Measurements from ENCODE around the gene CTRB2.
A peak's percentile ranks its signal among the peaks of the same experiment; 100 is the strongest.

Gene CTRB2

DNA sequence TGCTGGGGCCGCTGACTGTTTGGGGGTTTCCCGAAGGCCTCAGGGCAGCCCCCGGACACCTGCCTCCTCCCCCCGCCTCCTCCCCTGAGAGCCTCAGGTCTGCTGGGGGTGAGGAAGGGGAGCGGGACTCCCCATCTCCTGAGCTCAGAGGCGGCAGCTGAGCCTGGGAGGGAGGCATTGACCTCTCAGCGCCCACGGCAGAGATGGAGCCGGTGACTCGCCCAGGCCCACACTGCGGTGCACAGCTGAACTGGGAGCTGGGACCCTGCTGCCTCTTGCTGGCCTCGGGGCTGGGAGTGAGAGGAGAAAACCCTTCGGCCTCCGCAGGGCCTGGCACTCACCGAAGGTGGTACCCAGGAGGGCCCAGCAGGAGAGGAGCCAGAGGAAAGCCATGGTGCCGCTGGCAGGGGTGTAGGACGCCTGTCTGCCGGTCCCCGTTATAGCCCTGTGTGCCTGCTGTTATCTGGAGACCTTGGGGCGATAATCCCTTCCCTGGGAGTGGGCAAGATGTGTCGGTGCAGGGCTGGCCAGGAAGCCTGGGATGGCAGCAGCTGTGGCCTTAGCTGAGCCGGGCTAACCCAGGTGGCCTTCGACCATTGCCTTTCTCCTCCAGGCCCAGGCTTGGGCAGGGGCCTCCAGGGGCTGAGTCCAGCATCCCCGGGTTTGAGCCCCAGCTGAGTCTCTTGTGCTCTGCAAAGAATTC lies at the start of gene CTRB2:
CTRB2 (minus strand) TSS at position 413 of the 703 bp plus-strand sequence; CDS start at position 393, 20 bp downstream.
- no peak for DNase-seq (ENCODE audit: low read depth in 2 of 2)

DNA sequence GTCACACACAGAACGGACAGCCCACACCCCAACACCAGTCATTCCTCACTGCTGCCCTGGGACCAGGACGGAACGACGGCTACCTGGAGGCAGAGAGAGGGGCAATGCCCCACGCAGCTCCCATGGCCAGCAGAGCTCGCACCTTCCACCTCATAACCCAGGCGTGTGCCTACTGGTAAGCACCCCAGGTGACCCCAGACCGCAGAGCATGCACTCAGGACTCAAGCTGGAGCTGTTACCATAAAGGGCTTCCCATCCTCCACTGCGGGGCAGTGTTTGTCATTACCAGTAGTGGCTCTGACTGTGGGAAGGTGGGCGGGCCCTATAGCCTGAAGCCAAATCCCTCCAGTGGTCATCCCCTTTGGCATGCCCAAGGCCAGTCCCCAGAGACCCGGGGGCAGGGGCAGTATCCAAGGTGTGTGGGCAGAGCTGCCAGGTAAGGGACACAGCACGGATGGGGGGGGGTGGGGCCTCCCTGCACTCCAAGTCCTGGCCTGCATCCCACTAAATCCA lies 49.2 kb upstream of the CTRB2 start:
- DNase-seq (ENCODE audit: low read depth in 2 of 2), result no peak

DNA sequence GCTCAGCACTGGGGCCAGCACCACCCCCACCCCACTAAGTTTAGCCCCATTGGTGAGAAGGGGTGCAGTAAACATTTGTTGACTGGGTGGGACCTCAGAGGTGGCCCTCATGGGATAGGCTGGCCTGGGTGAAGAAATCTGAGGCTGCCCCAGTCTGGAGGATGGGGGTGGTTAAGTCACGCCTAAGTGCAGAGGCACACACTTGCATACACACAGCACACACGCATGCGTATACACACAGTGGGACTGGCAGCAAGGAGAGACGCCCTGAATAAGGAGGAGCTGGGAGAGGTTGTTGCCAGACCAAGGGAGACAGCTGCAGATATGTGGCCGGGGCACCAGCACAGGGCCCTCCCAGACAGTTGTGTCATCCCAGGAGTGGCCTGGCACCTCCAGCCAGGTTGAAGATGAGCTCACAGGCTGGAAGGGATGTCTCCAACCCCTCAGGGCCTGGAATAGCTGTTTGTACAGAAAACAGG lies 47.4 kb upstream of the CTRB2 start:
- DNase-seq (ENCODE audit: low read depth in 2 of 2), result no peak

DNA sequence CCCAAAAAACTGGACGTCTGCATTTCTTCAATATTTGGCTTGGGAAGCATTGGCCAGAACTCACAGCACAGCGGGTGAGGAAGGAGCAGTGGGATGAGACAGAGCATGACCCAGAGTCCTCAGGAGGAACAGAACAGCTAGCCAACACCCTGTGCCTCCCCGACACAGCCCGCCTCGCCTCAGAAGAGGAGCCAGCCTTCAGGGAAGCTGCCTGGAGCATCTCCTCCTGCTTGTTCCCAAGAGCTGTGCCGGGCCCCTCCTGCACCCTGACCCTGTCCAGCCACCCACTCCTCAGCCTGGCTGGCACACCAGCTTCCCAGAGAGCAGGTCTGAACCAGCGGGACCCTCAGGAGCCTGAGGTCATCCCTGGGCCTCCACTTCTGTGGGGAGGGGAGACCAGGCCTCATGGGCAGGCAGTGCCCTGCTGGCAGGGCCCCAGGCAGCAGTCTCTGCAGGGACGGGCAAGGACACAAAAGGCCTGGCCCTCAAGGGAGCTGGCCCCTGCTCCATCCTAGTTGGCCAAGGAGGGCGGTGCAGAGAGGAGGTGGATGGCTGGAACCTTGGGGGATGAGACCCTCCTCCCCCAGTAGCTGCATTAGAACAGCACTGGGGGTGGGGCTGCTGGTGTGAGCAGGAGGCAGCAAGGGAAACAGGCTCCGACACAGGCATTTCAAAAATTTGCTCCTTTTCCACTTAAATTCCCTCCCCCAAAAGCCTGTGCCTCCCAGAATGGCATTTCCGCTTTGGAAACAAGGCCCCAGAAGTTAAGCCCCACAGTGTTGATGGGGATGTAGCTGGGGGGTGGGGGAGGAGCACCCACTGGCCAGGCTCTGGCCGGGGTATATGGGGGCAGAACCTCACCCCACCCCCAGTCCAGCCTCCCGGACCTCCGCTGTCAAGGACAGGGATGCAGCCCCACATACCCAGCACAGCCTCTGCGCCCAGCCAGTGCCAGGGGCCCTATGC lies 46.3 kb upstream of the CTRB2 start:
- DNase-seq (ENCODE audit: low read depth in 2 of 2), result no peak

DNA sequence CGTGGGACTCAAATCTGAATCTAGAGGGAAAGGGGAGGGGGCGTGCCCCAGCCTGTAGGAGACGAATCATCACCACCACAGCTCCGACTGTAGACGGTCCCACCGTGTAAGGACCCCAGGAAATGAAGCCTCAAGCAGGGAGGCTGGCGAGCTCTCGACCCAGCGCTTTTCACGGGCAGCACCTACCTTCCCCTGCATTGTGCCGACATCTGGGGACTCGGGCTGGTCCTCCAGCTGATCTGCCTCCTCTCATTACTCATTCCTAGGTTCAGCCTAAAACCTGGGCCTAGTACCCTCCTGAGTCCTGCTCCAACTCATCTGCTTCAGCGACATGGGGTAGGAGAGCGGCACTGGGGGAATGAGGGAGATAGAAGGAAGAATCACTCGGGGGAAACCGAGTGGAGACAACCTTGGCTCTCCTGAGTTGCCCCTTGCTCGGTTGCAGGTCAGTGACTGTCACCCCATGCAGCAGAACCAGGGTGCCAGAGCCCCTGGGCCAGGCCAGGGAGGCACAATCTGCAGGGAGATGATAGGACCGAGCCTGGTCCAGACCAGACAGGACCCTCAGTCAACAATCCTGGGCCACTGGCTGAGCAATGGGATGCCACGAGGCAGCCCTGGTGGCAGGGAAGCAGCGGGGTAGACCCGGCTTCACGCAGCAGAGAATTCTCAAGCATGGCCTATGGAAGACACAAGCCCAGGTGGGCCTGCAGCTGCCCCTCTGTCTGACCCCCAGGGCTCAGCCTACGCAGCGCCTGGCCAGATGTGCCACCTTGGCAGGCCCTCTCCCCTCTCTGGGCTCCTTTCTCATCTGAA lies 45.3 kb upstream of the CTRB2 start:
- no peak for DNase-seq (ENCODE audit: low read depth in 2 of 2)

DNA sequence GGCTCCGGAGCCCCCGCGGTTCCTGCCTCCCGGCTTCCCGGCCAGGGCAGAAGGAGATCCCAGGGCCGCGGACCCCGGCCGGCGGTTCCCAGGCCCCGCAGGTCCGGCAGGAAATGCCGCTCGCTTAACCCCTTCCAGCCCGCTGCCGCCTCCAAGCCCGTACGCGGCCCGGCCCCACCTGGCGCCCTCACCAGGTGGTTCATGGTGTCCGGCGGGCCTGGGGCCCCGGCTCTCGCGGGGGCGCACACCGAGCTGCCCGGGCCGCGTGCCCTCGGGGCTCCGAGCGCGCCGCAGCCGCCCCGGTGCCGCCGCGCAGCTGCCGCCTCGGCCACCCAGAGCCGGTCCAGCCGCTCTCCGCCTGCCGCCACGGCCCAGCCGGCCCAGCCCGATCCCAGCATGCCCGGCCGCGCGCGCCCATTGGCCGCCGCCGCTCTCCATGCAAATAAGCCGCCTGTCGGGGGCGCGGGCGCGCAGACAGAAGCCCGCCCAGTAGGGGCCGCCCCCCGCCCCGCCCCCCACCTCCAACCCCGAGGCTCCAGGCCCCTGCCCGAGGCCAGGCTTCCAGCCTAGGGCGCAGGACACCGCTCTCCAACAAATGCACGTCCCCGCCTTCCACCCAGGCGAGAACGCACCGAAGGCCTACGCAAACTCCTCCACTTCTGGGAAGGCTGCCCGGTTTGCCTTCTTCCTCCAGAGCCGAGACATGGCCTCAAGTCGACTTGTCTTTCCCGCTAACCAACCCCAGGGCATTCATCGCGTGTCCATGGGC lies 44.5 kb upstream of the CTRB2 start, which contains the start of gene BCAR1:
BCAR1 (minus strand) TSS at position 345 of the 769 bp plus-strand sequence; CDS start at position 203, 142 bp downstream.
- peak; percentile 24 to 26 for DNase-seq (ENCODE audit: low read depth in 2 of 2)

DNA sequence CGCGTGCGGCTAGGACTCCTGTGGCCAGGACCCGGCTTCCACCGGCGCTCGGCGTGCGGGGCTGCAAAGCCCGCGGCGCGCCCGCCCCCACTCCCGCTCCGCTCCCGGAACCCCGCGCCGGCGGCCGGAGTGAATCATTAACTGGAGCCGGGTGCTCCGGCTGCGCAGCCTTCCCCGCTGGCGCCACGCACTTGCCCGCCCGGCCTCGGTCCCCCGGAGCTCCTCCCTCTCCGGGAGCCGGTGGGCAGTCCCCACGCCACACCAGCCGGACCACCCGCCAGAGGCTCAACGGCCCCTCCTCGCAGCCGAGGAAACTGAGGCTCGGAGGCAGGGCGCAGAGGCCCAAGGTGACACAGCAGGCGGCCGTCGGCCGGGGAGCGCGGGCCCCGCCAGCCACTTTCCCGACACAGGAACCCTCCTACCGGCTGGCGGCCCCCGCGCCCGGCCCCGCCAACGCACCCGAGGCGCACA lies 43.9 kb upstream of the CTRB2 start:
- no peak for DNase-seq (ENCODE audit: low read depth in 2 of 2)

DNA sequence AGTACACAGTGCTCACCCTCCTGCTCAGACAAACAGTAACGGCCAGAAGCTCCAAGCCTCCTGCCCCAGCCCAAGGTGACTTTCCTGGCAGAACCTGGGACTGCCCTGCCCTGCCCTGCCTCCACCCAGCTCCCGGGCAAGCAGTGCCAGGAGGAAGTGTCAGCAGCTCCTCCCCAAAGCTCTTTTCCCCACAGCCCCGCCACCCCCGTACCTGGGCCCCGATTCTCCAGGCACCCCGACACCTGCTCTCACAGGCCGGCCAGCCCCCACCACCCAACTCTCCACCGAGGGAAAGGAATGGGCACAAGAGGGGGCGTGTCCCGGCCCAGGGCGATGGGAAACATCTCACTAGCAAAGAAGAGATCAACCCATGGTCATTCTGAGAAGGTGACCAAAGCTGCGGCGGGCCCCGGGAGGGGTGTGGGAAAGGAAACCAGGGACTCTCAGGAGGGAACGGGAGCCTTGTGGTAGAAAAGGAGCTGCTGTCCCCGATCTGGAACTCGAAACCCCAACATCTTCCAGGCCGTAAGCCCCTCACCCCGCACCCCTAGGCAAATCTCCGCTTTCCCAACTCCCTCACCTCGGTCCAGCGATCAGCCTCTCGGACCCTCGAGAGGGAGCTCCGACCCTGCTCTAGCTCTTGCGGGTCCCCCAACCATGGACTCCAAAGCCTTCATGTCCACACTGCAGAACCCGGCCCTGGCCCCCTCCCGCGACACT lies 43.3 kb upstream of the CTRB2 start:
- DNase-seq (ENCODE audit: low read depth in 2 of 2), result no peak

DNA sequence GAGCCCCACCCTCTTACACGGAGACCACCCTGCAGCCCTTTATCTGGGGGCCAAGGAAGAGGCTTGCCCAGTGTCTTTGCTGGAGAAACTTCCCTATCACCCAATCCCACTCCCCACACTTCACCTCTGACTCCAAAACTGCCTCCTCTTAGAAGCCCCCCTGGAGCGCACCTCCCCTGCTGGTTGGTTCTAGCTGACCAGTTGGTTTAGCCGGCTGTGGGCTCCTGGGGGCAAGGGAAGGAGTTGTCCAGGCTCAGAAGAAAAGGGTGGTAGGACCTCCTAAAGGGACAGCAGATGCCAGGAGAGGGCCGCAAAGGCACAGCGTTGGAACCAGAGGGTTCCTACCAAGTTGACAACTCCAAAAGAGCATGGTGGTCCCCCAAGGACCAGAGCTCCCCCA lies 42.5 kb upstream of the CTRB2 start:
- no peak for DNase-seq (ENCODE audit: low read depth in 2 of 2)

DNA sequence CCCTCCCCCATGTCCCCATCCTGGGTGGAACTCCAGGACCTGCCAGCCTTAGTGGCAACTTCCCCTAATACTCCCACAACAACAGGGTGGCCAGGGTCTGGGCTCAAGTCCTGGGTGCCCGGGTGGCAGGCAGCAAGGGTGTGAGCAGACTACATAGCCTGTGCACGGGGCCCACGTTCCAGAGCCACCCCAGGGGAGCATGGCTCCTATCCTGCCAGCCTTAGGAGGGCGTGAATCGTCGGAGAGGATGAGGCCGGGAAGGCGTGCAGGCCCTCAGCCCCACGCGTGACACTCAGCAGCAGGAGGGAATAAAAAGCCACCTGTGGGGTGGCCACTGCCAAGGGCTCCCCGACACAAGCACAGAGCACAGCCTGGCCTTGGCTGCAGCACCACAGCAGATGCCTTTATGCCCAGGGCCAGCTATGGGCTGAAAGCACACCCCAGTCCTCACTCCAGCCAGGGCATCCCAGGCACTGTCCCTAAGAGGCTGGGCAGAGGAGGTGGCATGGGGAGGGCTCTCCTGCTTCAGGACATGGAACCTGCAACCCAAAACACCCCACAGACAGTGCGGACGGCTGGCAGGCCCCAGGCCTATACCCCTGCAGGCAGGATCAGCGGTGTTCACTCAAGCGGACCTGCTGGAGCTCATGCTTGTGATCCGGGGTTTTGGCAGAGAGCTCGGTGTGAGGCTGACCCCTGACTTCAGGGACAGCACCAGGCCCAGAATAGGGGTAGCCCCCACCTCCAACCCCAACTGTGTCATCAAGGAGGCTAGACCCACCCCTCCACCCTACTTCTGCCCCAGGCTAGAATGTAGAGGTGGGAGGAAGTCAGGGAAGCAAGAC lies 41.8 kb upstream of the CTRB2 start:
- DNase-seq (ENCODE audit: low read depth in 2 of 2), result no peak

DNA sequence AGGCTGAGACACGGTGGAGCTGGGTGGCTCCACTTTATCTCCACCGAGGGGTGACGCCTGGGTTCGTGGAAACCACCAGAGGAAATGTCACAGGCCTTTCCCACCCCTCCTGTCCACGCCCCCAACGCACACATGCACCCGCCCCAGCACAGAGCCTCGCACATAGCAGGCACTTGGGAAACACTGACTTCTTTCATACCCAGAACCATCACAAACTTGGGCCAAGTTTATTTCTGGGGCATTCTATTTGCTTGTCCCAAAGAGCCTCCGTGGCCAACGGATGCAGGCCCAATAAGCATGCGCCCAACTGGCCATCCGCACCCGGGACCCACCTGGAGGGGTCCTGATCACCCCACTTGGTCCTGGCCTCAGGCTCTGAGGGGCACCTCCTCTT lies 41.2 kb upstream of the CTRB2 start:
- no peak for DNase-seq (ENCODE audit: low read depth in 2 of 2)

DNA sequence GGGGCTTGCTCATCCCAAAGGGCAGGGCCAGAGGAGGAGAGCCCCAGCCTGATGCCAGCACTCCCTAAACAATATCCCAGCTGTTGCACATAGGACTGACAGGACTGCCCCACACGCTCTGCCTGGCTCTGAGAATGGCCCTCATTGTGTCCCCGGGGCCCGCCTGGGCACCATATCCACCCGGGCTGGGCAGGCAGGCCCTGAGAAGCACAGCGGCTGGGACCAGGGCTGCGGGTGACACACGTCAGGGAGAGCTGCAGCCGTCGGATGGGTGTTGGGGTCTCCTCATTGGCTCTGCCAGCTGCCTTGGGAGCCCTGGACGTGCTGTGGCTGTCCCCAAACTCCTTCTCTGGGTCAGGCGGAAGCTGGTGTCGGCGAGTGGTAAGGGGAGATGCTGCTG lies 40.3 kb upstream of the CTRB2 start:
- no peak for DNase-seq (ENCODE audit: low read depth in 2 of 2)

DNA sequence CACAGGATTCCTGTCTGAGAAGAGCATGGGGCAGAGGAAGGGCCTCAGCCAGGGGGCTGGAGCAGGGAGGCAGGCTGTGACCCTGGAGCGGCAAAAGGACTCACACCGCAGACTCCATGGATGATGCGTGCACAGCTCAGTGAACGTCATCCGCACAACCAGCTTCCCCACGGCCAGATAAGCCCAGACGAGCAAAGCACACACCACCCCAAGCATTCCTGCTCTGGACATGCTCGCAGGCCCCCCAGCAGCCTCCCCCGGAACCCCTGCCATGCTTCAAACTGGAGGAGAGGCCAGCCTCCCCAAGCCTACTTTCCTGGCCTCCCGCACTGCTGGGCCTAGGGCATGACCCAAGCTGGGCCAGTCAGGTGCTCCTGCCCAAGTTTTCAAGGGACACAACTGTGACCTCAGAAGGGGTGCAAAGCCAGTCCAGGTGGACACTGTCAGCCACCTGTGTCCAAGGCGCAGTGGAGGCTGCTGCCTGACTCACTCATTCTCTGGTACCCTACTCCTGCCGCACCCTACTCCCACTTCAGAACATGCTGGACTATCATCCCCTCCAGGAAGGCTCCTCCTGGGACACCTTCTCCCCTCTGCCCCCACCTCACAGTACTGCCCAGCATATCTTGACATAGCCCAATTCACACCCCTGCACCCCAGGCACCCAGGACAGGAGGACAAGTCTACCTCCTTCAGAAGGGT lies 39.7 kb upstream of the CTRB2 start:
- no peak for DNase-seq (ENCODE audit: low read depth in 2 of 2)

DNA sequence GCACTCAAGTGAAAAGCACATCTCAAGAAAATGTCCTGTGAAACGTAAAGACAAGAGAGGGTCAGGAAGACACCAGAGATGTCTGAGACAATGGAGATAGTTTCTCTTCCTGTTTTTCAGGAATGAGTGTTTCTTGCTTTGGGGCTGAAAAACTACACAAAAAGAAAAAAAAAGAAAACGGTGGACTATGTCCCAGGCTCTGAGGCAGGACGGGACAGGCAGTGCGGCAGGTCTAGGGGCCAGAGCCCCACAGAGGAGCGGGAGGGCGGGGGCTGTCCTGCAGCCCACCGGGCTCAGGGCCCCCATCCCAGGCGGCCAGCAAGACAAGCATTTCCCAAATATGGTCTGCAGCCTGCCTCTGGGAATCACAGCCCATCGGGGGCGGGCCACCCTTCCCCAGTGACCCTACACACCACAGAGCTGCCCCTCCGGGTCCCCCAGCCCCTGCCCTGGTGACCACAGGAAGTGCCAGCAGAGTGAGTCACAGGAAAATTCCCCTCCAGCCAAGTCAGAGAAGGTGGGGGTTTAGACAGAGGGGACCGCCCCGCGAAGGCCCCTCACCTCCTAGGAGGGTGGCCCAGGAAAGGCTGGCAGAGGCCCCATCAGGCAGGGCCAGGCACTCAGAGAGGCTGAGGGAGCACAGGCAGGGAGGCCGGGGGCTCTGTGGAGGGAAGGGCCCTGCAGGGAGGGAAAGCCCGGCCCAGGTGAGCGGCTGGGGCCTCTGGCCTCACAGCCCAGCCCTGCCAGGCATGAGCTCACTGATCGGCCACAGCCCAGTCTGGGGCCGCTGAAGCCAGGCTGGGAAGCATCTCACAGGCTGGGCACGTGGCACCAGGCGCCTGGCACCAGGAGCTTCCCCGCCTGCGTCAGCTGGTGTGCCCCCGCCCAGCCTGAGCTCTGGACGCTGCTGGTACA lies 38.1 kb upstream of the CTRB2 start:
- no peak for DNase-seq (ENCODE audit: low read depth in 2 of 2)

DNA sequence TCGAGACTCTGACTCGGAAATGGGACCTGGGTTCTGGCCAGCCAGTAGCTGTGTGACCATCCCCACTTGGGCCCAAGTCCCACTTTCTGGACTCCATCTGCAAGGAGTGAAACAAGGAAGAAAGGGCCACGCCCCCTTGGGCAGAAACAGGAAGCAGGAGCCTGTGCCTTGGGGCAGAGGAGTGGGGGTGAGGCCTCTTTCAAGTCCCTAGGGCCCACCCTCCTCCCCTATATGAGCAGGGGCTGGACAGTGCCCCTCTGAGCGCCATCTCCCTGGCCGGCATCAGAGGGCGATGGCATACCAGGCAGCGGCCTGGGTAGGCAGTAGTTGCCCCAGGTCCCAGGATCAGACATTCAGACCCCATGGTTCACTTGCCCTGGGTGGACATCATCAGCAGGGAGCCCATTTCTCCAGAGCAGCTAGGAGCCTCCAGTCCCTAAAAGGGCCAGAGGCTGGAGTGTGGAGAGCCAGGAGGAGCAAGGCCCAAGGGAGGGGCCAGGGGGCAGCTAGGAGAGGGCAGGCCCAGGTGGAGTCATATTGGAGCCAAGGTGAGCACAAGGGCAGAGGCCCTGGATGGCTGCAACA lies 37.4 kb upstream of the CTRB2 start:
- DNase-seq (ENCODE audit: low read depth in 2 of 2), result no peak

DNA sequence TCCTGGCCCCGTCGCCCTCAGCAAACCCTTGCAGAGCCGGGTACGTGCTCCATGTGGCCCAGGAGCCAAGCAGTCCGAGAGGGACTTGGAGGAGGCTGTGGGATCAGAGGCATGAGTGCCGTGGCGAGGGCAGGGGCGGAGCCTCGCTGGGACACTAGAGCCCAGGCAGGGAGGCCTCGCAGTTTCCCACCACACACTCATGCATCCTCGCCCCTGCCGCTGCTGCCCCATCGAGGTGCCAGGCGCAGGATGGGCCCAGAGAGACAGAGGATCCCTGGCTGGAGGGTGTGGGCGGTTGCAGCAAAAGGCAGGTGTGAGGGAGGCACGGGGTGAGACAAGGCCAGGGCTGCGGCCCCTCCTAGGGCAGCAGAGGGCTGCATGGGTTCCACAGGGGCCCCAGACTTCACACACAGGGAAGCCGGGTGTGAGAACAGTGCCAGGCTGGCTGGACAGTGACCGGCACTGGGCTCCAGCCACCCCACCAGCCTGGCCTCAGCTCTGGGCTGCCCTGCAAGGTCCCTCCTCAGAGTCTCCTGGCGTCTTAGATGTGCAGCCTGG lies 36.8 kb upstream of the CTRB2 start:
- DNase-seq (ENCODE audit: low read depth in 2 of 2), result no peak
